ENCODE measurements around the gene FARP1.
"Not testable (repeated sequence)": the region's sequence is repeated elsewhere in the genome, so short reads cannot be mapped to it uniquely, and the experiment has no call there.

Gene FARP1

DNA sequence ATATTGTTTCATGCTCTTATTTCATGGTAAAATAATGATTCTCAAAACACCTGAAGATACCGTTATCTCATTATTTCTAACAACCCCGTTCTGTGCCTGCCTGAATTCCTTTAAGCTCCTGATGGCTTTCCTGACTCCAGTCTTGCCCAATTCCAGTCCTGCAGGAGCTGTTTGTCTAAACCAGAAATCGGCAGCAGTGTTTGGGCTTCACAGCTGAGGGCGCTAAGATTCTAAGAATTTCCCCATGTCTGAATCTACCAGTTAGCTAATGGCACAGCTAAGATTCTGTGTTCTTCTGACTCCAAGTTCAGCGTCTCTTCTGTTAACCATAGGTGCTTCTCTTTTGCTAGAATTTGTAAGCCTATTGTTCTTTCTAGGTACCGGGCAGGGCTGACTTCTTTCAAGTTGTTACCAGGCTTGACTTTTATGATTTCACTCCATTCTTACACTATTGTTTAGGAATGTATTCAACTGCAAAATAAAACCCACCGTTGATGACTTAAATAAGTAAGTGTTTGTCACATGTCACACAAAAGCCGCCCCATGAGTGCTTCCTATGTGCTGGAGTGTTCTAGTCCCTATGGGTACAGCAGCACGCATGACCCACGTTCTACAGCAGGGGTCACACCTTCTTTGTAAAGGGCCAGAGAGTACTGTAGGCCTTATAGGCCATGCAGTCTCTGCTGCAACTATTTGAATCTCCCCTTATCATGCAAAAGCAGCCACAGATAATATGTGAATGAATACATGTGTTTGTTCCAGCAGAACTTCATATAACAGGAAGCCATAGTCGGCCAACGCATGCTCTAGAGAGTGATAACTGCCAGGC is 202.4 kb downstream of the FARP1 start:
- DNase-seq: no peak

DNA sequence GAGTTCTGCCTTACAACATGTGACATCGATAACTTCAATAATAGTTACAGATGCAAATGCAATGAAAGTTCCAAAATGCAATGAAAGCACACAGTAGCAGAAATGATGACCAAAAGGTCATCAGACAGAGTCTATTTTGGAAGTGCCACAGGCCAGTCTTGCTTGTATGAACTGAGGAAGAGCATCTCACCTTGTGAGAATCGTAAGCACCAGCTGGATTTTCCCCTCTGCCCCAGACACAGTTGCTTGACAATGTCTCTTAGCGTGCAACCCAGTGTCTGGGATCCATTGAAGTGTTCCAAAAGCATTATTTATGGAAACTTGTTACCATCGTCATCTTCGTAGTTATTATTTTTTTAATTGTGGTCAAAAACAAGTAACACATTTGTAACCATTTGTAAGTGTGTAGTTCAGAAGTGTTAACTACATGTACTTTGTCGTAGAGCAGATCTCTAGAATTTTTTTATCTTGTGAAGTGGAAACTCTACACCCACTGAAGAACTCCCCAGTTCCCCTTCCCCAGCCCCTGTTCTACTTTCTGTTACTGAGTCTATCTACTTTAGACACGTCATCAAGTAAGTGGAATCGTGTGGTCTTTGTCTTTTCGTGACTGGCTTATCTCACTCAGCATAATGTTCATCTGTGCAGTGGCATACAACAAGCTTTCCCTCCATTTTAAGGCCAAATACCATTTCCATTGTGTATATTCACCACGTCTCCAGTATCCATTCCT is 204.2 kb downstream of the FARP1 start:
- no peak for DNase-seq

GRCh38 chr13:98347756-98348155 is 204.9 kb downstream of the FARP1 start:
- no peak for DNase-seq

- no peak for DNase-seq
Measured at GRCh38 chr13:98348466-98349200, 205.7 kb downstream of the FARP1 start.

DNA sequence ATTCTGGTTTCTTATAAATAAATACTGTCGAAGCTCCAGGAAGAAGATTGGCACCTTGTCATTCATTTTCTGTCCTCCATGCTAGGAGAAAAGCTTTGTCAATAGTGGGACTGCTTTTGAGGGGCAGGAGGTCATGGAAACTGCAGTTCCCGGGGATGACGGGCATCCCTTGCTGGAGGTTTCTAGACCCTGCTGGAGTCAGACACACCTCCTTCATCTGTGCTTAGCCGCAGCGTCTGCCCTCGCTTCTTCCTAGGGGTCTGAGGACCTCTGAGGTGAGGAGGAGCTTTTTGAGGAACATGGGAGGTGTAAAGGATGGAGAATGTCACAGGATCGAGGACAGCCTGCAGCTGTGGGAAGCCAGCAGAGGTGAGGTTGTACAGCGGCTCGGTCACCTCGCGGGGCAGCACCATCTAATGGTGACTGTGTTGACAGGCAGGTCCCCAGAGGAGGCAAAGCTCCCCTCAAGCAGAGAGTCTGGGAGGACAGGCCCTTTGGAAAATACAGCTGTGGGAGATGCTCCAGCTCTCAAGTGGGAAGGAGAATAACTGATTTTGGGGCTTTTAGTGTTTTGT is 206.9 kb downstream of the FARP1 start:
- DNase-seq: no peak

GRCh38 chr13:98350746-98351330 is 207.9 kb downstream of the FARP1 start:
- DNase-seq: no peak

GRCh38 chr13:98351636-98352035 is 208.7 kb downstream of the FARP1 start:
- no peak for DNase-seq

- DNase-seq: no peak
Measured at GRCh38 chr13:98352226-98352625, 209.3 kb downstream of the FARP1 start.

DNA sequence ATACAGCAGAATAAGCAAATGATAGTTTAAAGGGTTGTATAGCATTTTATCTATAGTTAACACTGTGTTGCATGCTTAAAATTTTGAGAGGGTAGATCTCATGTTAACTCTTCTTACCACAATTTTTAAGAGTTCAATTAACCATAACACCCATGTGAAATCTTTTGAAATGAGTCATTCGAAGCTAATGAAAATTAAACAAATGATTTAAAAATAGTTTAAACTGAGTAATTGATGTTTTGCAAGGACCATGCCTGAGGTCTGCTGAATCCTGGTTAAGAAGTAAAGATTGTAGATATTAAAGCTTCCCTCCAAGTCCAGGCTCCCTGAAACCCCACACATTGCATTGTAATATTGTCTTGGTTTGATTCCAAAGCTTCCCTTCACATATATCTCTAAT is 210.9 kb downstream of the FARP1 start:
- DNase-seq: no peak

DNA sequence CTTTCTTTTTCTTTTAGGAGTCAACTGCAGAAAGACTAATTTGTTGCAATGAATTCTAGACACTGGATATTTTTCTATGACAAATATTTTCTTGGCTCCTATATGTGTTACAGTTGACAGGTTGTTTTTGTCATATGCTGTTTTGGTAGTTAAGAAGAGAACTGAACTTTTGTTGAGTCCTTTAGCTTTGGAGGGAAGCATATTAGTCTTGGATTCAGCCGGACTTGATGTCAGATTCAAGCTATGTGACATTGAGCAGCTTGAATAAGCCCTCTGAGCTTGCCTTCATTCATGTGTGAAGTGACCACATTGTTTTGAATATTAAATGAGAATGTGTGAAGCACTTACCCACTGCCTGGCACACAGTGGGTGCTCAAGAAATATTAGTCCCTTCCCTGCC is 216.0 kb downstream of the FARP1 start:
- DNase-seq: no peak

DNA sequence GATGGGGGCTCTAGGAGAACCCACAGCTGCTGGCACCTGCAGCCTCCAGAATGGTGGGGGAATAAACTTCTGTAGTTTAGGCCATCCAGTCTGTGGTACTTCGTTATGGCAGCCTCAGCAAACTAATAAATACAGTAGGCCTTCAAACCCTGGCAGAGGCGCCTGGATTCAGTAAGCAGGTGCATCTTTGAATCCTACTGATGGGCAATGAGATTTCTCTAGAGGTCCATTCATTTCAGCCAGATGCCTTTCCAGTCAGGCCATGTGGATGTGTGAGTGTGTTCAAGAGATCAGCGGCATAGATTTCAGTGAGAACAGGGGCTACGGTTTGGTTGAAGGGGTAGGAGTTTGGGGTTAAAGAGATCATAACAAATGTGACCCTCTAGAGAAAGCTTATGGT is 217.7 kb downstream of the FARP1 start:
- DNase-seq: no peak

GRCh38 chr13:98363326-98363725 is 220.4 kb downstream of the FARP1 start:
- no peak for DNase-seq

DNA sequence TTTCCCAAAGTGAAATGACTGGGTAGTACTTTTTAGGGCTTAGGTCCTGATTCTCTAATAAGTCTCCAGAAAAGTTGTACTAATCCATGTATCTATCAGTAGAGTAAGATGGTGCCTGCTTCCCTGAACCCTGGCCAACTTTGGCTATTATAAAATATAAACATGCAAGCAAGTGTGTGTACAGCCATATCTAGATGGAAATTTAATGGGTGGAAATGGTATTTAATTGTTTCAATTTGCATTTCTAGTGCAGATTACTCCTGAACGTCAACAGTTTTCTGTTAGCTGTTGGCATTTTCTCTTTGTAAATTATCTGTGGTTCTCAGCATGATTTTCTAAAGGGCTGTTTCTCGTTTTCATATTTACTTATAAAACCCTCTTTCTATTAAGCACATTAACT is 221.3 kb downstream of the FARP1 start:
- DNase-seq: no peak

DNA sequence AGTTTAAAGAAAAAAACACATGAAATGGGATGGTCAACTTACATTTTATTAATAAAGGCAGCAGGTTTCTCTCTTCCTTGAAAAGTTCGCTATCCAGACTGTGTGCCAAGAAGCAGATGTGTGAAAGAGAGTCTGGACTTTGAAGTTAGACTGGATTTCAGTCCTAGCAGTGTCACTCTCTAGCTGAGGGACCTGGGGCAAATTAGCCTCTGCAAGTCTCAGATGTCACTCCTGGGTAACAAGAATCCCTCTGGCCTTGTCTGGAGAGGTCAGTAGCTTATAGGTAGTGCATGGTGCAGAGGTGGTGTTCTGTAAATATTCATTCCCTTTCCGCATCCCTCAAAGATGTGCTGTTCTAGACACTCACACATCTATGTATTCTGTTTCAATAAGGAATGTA is 221.8 kb downstream of the FARP1 start:
- no peak for DNase-seq

GRCh38 chr13:98365302-98365701 is 222.4 kb downstream of the FARP1 start:
- DNase-seq: no peak

DNA sequence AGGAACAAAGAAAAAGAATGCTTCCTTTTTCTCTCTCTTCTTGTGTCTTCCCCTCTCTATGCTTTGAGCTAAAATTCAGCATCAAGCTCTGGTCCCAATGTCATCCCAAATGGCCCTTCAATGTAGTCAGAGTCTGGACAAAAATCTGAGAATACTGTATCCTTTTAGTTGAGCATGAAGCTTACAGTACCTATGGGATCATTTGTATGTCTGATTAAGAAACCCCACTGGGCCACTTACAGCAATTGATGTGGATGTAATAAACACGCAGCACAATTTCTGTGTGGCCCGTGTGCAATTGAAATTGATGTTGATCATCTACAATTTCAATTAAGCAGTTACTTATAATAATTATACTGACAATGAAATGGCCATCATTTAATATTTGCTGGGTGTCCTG is 223.1 kb downstream of the FARP1 start:
- DNase-seq: no peak

GRCh38 chr13:98366443-98366842 is 223.5 kb downstream of the FARP1 start:
- no peak for DNase-seq

DNA sequence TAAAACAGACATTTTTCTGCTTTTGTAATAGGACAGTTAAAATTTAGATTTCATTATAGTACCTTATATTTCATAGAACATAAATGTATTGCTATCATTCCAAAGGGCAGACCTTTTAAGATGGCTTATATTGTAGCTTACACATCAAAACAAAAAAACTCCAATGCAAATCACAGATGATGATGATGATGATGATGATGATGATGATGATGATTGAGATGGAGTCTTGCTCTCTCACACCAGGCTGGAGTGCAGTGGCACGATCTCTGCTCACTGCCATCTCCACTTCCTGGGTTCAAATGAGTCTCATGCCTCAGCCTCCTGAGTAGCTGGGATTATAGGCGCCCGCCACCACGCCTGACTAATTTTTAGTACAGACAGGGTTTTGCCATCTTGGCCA is 224.1 kb downstream of the FARP1 start:
- DNase-seq: no peak

DNA sequence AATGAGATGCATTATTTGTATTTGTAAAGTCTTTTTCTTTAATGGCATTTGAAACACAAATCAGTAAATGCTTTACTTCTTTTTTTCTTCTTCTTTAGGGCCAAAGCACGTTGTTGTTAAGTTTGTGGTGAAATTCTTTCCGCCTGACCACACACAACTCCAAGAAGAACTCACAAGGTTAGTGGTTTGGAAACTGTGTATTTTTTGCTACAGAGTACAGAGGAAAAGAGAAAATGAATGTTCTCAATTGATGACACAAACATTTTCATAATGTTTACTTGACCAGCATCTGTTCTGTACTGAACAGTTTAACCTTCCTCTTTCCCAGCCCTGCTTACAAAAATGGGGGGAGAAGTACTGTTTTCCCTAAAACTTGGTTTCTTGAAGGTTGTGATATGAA is 225.1 kb downstream of the FARP1 start:
- no peak for DNase-seq

DNA sequence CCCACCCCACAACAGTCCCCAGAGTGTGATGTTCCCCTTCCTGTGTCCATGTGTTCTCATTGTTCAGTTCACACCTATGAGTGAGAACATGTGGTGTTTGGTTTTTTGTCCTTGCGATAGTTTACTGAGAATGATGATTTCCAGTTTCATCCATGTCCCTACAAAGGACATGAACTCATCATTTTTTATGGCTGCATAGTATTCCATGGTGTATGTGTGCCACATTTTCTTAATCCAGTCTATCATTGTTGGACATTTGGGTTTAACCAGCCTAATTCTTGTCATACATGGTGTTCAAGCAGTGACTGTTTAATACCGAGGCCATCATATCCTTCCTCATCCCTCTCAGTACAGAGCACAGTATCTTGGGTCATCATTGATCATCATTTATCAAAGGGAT is 226.6 kb downstream of the FARP1 start:
- not testable (repeated sequence) for DNase-seq

GRCh38 chr13:98370261-98370660 is 227.4 kb downstream of the FARP1 start:
- DNase-seq: no peak

- DNase-seq: no peak
Measured at GRCh38 chr13:98370806-98371515, 228.1 kb downstream of the FARP1 start.

Measured in NCI-H226 (cell line).